HG03565 (cell line): ENCODE data around the gene ZCCHC17.
"Not testable (repeated sequence)": the region's sequence is repeated elsewhere in the genome, so short reads cannot be mapped to it uniquely, and the experiment has no call there.

Source experiments
- ATAC-seq: cut with Tn5 transposase; IDR thresholded peaks from one replicate; pipeline ENCODE4 v1.9.1; 2021; ENCODE audit warnings: mild to moderate bottlenecking, moderate library complexity; ENCODE audit not compliant: unreplicated experiment

ZCCHC17 gene

GRCh38 chr1:31368611-31369107 is 71.8 kb downstream of the ZCCHC17 start:
- no peak for ATAC-seq

GRCh38 chr1:31370021-31370420 is 73.2 kb downstream of the ZCCHC17 start:
- ATAC-seq, result no peak

GRCh38 chr1:31370565-31370964 is 73.7 kb downstream of the ZCCHC17 start:
- ATAC-seq, result no peak

- no peak for ATAC-seq
These were observed 74.5 kb downstream of the ZCCHC17 start for GRCh38 chr1:31371121-31371959.

- no peak for ATAC-seq
These were observed 75.2 kb downstream of the ZCCHC17 start for GRCh38 chr1:31372051-31372450.

- no peak for ATAC-seq
These were observed 75.9 kb downstream of the ZCCHC17 start for GRCh38 chr1:31372751-31373055.

- ATAC-seq, result no peak
These were observed 76.4 kb downstream of the ZCCHC17 start, which contains the start of gene FABP3 for GRCh38 chr1:31373056-31373896. Gene FABP3, minus strand, starts transcription at chr1:31373076. Its CDS starts 62 bp downstream, at chr1:31373014.

- ATAC-seq, result no peak
These were observed 77.2 kb downstream of the ZCCHC17 start for GRCh38 chr1:31373897-31374486.

- no peak for ATAC-seq
These were observed 77.8 kb downstream of the ZCCHC17 start for GRCh38 chr1:31374511-31375196.

- no peak for ATAC-seq
These were observed 79.7 kb downstream of the ZCCHC17 start for GRCh38 chr1:31376375-31377134.

GRCh38 chr1:31377364-31377863 is 80.6 kb downstream of the ZCCHC17 start:
- no peak for ATAC-seq

- no peak for ATAC-seq
These were observed 81.2 kb downstream of the ZCCHC17 start for GRCh38 chr1:31378001-31378400.

GRCh38 chr1:31380181-31380580 is 83.3 kb downstream of the ZCCHC17 start:
- ATAC-seq, result no peak

- no peak for ATAC-seq
These were observed 84.8 kb downstream of the ZCCHC17 start for GRCh38 chr1:31381394-31382294.

GRCh38 chr1:31382379-31382989 is 85.7 kb downstream of the ZCCHC17 start:
- no peak for ATAC-seq

GRCh38 chr1:31383967-31384366 is 87.1 kb downstream of the ZCCHC17 start:
- ATAC-seq, result no peak

- ATAC-seq, result not testable (repeated sequence)
These were observed 89.9 kb downstream of the ZCCHC17 start for GRCh38 chr1:31386576-31387243.

GRCh38 chr1:31387612-31388011 is 90.8 kb downstream of the ZCCHC17 start:
- ATAC-seq, result no peak
